ENCODE measurements around the gene PRKCA. TPM values are rescaled to one million over a fixed set of nuclear protein-coding genes. Genes with fewer than 3 reads are reported as not detected.

The PRKCA gene
- total RNA-seq, 2 experiments from 2014 or later = 63.1 to 68.9 TPM

- peak overlapping the region; percentile 25 for H3K27ac Mint-ChIP-seq
- CTCF ChIA-PET = no interaction called here
These were observed 385.3 kb downstream of the PRKCA start for GRCh38 chr17:66687570-66688284.

DNA sequence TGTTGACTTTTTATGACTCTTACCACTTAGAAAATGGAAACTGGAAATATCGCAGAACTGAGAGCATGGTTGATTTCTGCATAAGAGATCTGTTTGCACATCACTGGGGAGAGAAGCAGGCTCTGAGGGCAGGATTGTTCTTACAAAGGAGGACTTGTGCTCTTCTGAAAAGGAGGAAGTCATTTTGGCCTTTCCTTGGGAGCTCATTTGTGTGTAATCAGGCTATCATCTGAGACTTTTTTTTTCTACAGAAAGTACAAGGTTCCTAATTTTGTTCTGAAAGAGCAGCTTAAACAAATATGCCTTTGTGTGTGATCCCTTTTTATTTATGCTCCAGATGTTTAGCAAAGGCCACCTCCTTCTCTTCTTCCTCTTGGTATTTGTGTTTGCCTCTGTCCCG, 386.8 kb downstream of the PRKCA start:
- CTCF ChIA-PET = interaction anchor here (0.7 kb wide), 1 partner anchor 17 kb away, joined by 3 read pairs; no protein-coding TSS in a partner anchor
- ATAC-seq (no peak), DNase-seq (no peak)
- Mint-ChIP-seq H3K4me3 (no peak overlapping the region), H3K36me3 (peaks cover 46% of the 10 kb centered on the region), H3K4me1 (peaks cover 22% of the 10 kb centered on the region), H3K27me3 (no peaks in the 10 kb centered on the region), H3K27ac (peak overlapping the region; percentile 40), H3K9me3 (ENCODE audit: low read depth) (no peaks in the 10 kb centered on the region)

More at GRCh38 chr17:66687570-66688284, 385.3 kb downstream of the PRKCA start:
- no peaks in the 10 kb centered on the region for H3K27me3 Mint-ChIP-seq
- no peaks in the 10 kb centered on the region for H3K9me3 Mint-ChIP-seq (ENCODE audit: low read depth)
- ATAC-seq = no peak
- no peak for DNase-seq
- peaks cover 20% of the 10 kb centered on the region for H3K4me1 Mint-ChIP-seq
- peaks cover 40% of the 10 kb centered on the region for H3K36me3 Mint-ChIP-seq
- no peak overlapping the region for H3K4me3 Mint-ChIP-seq

- Mint-ChIP-seq H3K9me3 (ENCODE audit: low read depth) (no peaks in the 10 kb centered on the region), H3K4me3 (no peak overlapping the region), H3K27me3 (no peaks in the 10 kb centered on the region), H3K36me3 (peaks cover 53% of the 10 kb centered on the region), H3K4me1 (peaks cover 24% of the 10 kb centered on the region), H3K27ac (no peak overlapping the region)
- ATAC-seq (no peak), DNase-seq (no peak)
- CTCF ChIA-PET = interaction anchor here (0.7 kb wide), 1 partner anchor 584 kb away, joined by 3 read pairs; no protein-coding TSS in a partner anchor
These were observed 387.8 kb downstream of the PRKCA start for GRCh38 chr17:66690166-66690565.

DNA sequence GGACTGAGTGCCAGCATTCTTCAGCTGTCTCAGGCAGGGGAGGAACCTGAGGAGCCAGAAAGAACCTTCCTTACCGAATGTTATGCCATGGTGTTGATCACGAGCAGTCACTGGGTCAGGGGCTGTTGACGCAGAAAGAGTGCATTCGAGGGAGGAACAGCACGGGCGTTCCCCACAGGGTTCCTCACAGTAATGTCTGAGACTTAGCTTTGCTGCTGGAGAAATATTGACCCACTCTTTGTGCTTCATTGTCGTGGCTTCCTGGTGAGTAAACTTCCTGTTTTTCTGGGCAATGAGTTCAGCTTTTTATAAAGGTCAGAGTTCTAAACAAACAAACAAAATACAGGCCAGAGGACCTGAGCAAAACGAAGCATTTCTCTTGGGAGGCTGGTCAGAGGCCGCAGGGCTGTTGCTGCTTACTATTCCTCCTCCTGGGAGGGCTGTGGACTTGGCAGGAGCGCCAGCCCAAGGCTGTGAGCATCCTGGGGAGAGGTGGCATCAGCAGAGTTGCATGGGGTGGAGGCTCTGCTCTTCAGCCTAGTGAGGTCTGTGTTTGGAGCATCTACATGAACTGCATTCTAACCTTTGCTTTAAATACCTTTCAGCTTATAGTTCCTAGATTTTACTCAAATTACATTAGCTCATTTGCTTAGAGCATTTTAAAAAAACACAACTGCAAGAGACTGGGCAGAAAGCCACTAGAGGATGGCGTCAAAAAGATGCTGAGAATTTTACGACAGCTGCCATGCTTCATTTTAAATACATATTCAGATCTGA, 389.4 kb downstream of the PRKCA start:
- DNase-seq (no peak), ATAC-seq (peak; percentile 42)
- H3K36me3 Mint-ChIP-seq = peaks cover 69% of the 10 kb centered on the region
- H3K27ac Mint-ChIP-seq = peak overlapping the region; percentile 79
- CTCF ChIA-PET = interaction anchor here (1.1 kb wide), 1 partner anchor 10 kb away, joined by 3 read pairs; no protein-coding TSS in a partner anchor
- H3K27me3 Mint-ChIP-seq = no peaks in the 10 kb centered on the region
- no peaks in the 10 kb centered on the region for H3K9me3 Mint-ChIP-seq (ENCODE audit: low read depth)
- H3K4me3 Mint-ChIP-seq = no peak overlapping the region
- H3K4me1 Mint-ChIP-seq = peaks cover 24% of the 10 kb centered on the region

DNA sequence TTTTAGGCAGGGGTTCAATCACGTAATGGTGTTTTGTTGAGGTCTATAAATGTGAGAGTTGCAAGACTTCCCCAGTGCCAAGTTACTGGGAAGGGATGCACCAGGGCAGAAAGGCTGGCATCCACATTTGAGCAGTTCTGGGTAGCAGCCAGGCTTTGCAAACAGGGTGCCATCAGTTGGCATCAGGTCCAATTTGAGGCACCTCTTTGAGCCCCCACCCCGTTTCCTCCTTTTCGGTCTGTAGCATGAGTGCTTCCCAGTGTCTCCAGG, 389.9 kb downstream of the PRKCA start:
- Mint-ChIP-seq H3K9me3 (ENCODE audit: low read depth) (no peaks in the 10 kb centered on the region), H3K4me1 (peaks cover 24% of the 10 kb centered on the region), H3K4me3 (no peak overlapping the region), H3K36me3 (peaks cover 71% of the 10 kb centered on the region), H3K27ac (peak overlapping the region; percentile 79), H3K27me3 (no peaks in the 10 kb centered on the region)
- CTCF ChIA-PET = interaction anchor here (1.1 kb wide), 1 partner anchor 11 kb away, joined by 3 read pairs; no protein-coding TSS in a partner anchor
- DNase-seq (no peak), ATAC-seq (no peak)

DNA sequence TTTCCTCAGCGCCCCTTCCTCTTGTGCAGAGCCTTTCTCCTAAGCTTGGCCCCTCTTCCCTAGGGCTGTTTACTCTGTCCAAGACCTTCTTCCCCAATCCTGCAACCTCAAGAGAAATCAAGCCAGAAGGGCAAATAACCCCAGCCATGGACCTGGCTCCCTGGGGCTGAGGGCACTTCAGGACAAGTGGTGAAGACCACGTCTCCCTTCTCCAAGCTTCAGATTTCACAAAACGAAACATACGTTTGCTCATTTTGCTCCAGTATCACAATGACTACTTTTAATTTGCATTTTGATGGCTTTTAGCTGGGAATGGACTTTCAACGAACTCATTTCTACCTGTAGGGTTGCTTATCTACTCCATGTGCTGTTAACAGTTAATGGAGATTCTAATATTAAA, 392.7 kb downstream of the PRKCA start:
- peaks cover 70% of the 10 kb centered on the region for H3K36me3 Mint-ChIP-seq
- H3K27me3 Mint-ChIP-seq = no peaks in the 10 kb centered on the region
- CTCF ChIA-PET = interaction anchor here (0.9 to 1.9 kb wide), 2 partner anchors 10 kb away, joined by 3 to 9 read pairs; no protein-coding TSS in a partner anchor
- no peak overlapping the region for H3K27ac Mint-ChIP-seq
- DNase-seq (peak; percentile 9), ATAC-seq (no peak)
- H3K9me3 Mint-ChIP-seq (ENCODE audit: low read depth) = peaks cover 8% of the 10 kb centered on the region
- no peak overlapping the region for H3K4me3 Mint-ChIP-seq
- H3K4me1 Mint-ChIP-seq = peaks cover 23% of the 10 kb centered on the region

- peaks cover 16% of the 10 kb centered on the region for H3K4me1 Mint-ChIP-seq
- peaks cover 62% of the 10 kb centered on the region for H3K36me3 Mint-ChIP-seq
- no peaks in the 10 kb centered on the region for H3K27me3 Mint-ChIP-seq
- H3K27ac Mint-ChIP-seq = no peak overlapping the region
- H3K9me3 Mint-ChIP-seq (ENCODE audit: low read depth) = peaks cover 11% of the 10 kb centered on the region
- CTCF ChIA-PET = no interaction called here
- H3K4me3 Mint-ChIP-seq = no peak overlapping the region
- DNase-seq (no peak), ATAC-seq (no peak)
These were observed 395.9 kb downstream of the PRKCA start for GRCh38 chr17:66698270-66698669.

GRCh38 chr17:66701462-66701861, 399.0 kb downstream of the PRKCA start:
- H3K27me3 Mint-ChIP-seq = no peaks in the 10 kb centered on the region
- H3K9me3 Mint-ChIP-seq (ENCODE audit: low read depth) = peaks cover 11% of the 10 kb centered on the region
- no peak overlapping the region for H3K27ac Mint-ChIP-seq
- peaks cover 41% of the 10 kb centered on the region for H3K36me3 Mint-ChIP-seq
- ATAC-seq (no peak), DNase-seq (no peak)
- no peak overlapping the region for H3K4me3 Mint-ChIP-seq
- peaks cover 31% of the 10 kb centered on the region for H3K4me1 Mint-ChIP-seq
- CTCF ChIA-PET = no interaction called here

DNA sequence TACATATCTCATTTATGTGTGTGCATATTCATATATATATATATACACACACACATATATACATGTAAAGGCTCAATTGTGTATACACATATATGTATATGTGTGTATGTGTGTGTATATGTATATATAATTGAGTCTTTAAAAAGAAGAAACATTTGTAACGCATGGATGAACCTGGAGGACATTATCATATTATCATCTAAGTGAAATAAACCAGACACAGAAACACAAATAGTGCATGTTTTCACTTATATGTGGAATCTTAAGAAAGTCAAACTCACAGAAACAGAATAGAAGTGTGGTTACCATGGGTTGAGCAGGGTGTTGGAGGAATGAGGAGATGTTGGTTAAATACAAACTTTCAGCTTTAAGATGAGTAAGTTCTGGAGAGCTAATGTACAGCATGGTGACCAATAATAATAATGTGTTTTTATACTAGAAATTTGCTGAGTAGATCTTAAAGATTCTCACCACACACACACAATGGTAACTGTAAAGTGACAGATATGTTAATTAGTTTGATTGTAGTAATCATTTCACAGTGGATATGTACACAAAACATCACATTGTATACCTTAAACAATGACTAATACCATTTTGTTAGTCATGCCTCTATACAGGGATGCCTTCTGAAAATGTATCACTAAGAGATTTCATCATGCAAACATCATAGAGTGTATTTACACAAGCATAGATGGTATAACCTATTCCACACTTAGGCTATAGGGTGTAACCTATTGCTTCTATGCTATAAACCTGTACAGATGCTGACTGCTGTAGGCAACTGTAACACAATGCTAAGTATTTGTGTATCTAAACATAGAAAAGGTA, 399.9 kb downstream of the PRKCA start:
- no peak overlapping the region for H3K4me3 Mint-ChIP-seq
- H3K27me3 Mint-ChIP-seq = no peaks in the 10 kb centered on the region
- DNase-seq (no peak), ATAC-seq (peak; percentile 66)
- peaks cover 35% of the 10 kb centered on the region for H3K4me1 Mint-ChIP-seq
- peaks cover 11% of the 10 kb centered on the region for H3K9me3 Mint-ChIP-seq (ENCODE audit: low read depth)
- CTCF ChIA-PET = no interaction called here
- peak overlapping the region; percentile 2 for H3K27ac Mint-ChIP-seq
- H3K36me3 Mint-ChIP-seq = peaks cover 32% of the 10 kb centered on the region

DNA sequence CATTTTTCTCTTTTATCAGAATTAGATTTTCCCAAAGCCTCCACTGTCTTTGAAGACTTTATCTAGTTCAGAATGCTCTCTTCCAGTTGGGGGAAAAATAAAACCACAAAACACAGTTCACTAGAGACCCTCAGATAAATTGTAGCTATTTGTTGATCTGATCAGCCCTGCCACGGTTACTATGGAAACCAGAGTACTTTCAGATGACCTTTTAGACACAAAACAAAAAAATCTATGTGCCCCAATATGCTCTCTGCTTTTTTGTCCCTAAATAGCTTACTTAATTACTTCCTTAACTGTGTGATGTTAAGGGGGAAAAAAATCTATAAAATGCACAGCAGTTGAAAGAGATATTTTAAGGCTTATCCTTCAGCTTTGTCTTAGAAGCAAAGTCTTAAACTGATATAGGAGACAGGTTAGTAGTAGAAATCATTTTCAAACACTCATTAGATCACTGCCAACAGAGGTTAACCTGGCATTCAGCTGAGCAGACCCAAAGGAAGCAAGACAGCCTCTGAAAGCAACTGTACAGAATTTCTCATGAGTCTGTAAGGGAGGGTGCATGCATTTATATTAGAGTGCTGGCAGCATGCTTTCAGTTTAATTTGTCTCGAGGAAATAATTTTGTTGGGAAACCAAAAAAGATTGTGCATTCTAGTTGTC, 402.6 kb downstream of the PRKCA start:
- Mint-ChIP-seq H3K4me1 (peaks cover 38% of the 10 kb centered on the region), H3K36me3 (peaks cover 14% of the 10 kb centered on the region), H3K9me3 (ENCODE audit: low read depth) (peaks cover 3% of the 10 kb centered on the region), H3K4me3 (no peak overlapping the region), H3K27ac (peak overlapping the region; percentile 3), H3K27me3 (no peaks in the 10 kb centered on the region)
- DNase-seq (peak; percentile 12), ATAC-seq (no peak)
- CTCF ChIA-PET = interaction anchor here (1.0 to 2.2 kb wide), 3 partner anchors 9 to 10 kb away, joined by 3 to 9 read pairs (median 5); no protein-coding TSS in a partner anchor

DNA sequence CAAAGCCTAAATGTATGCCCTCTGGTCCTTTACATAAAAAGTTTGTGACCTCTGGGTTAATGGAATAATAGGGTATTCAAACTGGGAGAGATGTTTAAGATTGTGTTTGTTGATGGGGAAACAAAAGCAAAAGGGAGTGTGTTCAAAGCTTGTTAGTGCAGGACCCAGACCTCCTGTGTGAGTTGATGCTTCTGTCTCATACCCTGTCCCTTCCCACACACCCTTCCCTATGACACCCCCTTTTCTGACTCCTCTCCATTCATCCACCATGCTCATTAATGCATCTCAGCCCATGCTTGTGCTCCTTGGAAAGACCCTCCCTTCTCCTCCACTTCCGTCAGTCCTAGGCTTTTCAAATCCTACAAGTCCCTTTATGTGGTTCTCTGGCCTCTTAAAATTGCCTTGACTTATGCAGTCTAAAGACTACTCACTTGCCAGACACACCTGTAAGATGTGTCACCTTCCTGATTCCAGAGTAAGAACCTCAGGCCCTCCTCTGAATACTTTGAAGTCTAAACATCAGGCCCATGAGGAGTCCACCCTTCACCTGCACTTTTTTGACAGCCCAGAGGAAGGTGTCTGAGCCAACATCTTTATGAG, 404.5 kb downstream of the PRKCA start:
- Mint-ChIP-seq H3K4me3 (no peak overlapping the region), H3K27ac (no peak overlapping the region), H3K36me3 (peaks cover 10% of the 10 kb centered on the region), H3K4me1 (peaks cover 46% of the 10 kb centered on the region), H3K9me3 (ENCODE audit: low read depth) (no peaks in the 10 kb centered on the region), H3K27me3 (no peaks in the 10 kb centered on the region)
- ATAC-seq (no peak), DNase-seq (peak; percentile 18)
- CTCF ChIA-PET = interaction anchor here (1.2 kb wide), 1 partner anchor 21 kb away, joined by 4 read pairs; no protein-coding TSS in a partner anchor

GRCh38 chr17:66711401-66711800, 409.0 kb downstream of the PRKCA start:
- Mint-ChIP-seq H3K27me3 (no peaks in the 10 kb centered on the region), H3K27ac (peak overlapping the region; percentile 98), H3K36me3 (peaks cover 14% of the 10 kb centered on the region), H3K9me3 (ENCODE audit: low read depth) (no peaks in the 10 kb centered on the region), H3K4me1 (peaks cover 69% of the 10 kb centered on the region), H3K4me3 (no peak overlapping the region)
- no peak for DNase-seq
- CTCF ChIA-PET = no interaction called here
- no peak for ATAC-seq

All from activated CD8-positive, alpha-beta memory T cell treated with anti-CD3 and anti-CD28 coated beads, Interleukin-2, amount 10 ng/mL, durations not matched to agents 7 days and 5 days (primary cell).